Measurements from ENCODE around the gene FOXP4.

GRCh38 chr6:41618598-41618997, 72.4 kb downstream of the FOXP4 start:
- TF ChIP-seq CTCF (IDR thresholded peaks at IDR 0.05) = no peak
- no peak for TF ChIP-seq MAX (IDR thresholded peaks at IDR 0.05; ENCODE audit: low read depth)
- no peak for TF ChIP-seq USF1 (IDR thresholded peaks at IDR 0.05; ENCODE audit: borderline replicate concordance, low read depth)
- no peak for TF ChIP-seq SMC3 (IDR thresholded peaks at IDR 0.05; ENCODE audit: low read depth, low read length)
- TF ChIP-seq ZBTB33 (IDR thresholded peaks at IDR 0.05; ENCODE audit: borderline replicate concordance, low read depth) = no peak
- TF ChIP-seq SIN3A (IDR thresholded peaks at IDR 0.05; ENCODE audit: borderline replicate concordance, low read depth, low read length) = no peak
- TF ChIP-seq JUND (IDR thresholded peaks at IDR 0.05) = no peak
- no peak for TF ChIP-seq NRF1 (IDR thresholded peaks at IDR 0.05; ENCODE audit: low read depth, low read length)
- TF ChIP-seq FOSL2 (IDR thresholded peaks at IDR 0.05; ENCODE audit: borderline replicate concordance, low read depth) = no peak
- no peak for TF ChIP-seq EP300 (IDR thresholded peaks at IDR 0.05; ENCODE audit: borderline replicate concordance in 1 of 2, low read depth in 1 of 2, low read length in 1 of 2)
- no peak for TF ChIP-seq EZH2phosphoT487 (IDR thresholded peaks at IDR 0.05; ENCODE audit: borderline replicate concordance, low read depth)
- no peak for TF ChIP-seq USF2 (IDR thresholded peaks at IDR 0.05; ENCODE audit: borderline replicate concordance, low read depth, low read length)
- TF ChIP-seq TEAD4 (IDR thresholded peaks at IDR 0.05; ENCODE audit: borderline replicate concordance, insufficient read depth) = no peak
- TF ChIP-seq REST (IDR thresholded peaks at IDR 0.05; ENCODE audit: low read depth, low read length) = no peak
